ENCODE results near the gene MMS19. TPM values are rescaled to one million over a fixed set of nuclear protein-coding genes. Genes with fewer than 3 reads are reported as not detected.

The MMS19 gene
- total RNA-seq, 4 donors from 2014 or later = 56.1 to 70.0 (median 65.0) TPM

GRCh38 chr10:97508342-97508741 lies 10.1 kb upstream of the MMS19 start:
- TF ChIP-seq POLR2A (IDR thresholded peaks at IDR 0.05) (no peak), CTCF (IDR thresholded peaks at IDR 0.05 in 4 of 5, conservative IDR thresholded peaks at IDR 0.05 in 1 of 5) (no peak)
- intact Hi-C loops (cut with DNase I; ENCODE audit: low total_unique reads) = no loop called here
- no peaks in the 10 kb centered on the region for H3K36me3 ChIP-seq

GRCh38 chr10:97506199-97506991 lies 8.2 kb upstream of the MMS19 start:
- H3K36me3 ChIP-seq = no peaks in the 10 kb centered on the region
- TF ChIP-seq POLR2A (IDR thresholded peaks at IDR 0.05) (no peak), CTCF (IDR thresholded peaks at IDR 0.05 in 4 of 5, conservative IDR thresholded peaks at IDR 0.05 in 1 of 5) (no peak)
- H3K4me3 ChIP-seq = no peak overlapping the region
- H3K27ac ChIP-seq = no peak overlapping the region
- in situ Hi-C loops (cut with MboI; ENCODE audit: low sequenced_read_pairs in 4 of 4) (no loop called here), intact Hi-C loops (cut with DNase I; ENCODE audit: low total_unique reads) (no loop called here)
- no peak for ATAC-seq
- no peaks in the 10 kb centered on the region for H3K27me3 ChIP-seq
- DNase-seq = no peak
- H3K4me1 ChIP-seq = peaks cover 17 to 21% of the 10 kb centered on the region in 2 donors
- no peaks in the 10 kb centered on the region for H3K9me3 ChIP-seq

More at GRCh38 chr10:97508342-97508741, 10.1 kb upstream of the MMS19 start:
- in situ Hi-C loops (cut with MboI; ENCODE audit: low sequenced_read_pairs in 4 of 4) = no loop called here
- H3K9me3 ChIP-seq = no peaks in the 10 kb centered on the region
- no peak for ATAC-seq
- no peak overlapping the region for H3K4me3 ChIP-seq
- peaks cover 1 to 23% of the 10 kb centered on the region in 2 donors for H3K4me1 ChIP-seq
- no peaks in the 10 kb centered on the region for H3K27me3 ChIP-seq
- no peak overlapping the region for H3K27ac ChIP-seq
- no peak for DNase-seq

- H3K27ac ChIP-seq = no peak overlapping the region
- DNase-seq (no peak), ATAC-seq (no peak)
- H3K36me3 ChIP-seq = no peaks in the 10 kb centered on the region
- intact Hi-C loops (cut with DNase I; ENCODE audit: low total_unique reads) = no loop called here
- H3K9me3 ChIP-seq = no peaks in the 10 kb centered on the region
- TF ChIP-seq CTCF (IDR thresholded peaks at IDR 0.05 in 4 of 5, conservative IDR thresholded peaks at IDR 0.05 in 1 of 5) (no peak), POLR2A (IDR thresholded peaks at IDR 0.05) (no peak)
- peaks cover 18 to 22% of the 10 kb centered on the region in 2 donors for H3K4me1 ChIP-seq
- no peak overlapping the region for H3K4me3 ChIP-seq
- no peaks in the 10 kb centered on the region for H3K27me3 ChIP-seq
- in situ Hi-C loops (cut with MboI; ENCODE audit: low sequenced_read_pairs in 4 of 4) = no loop called here
Observed at GRCh38 chr10:97505152-97505551, 6.9 kb upstream of the MMS19 start.

GRCh38 chr10:97503406-97503805 lies 5.2 kb upstream of the MMS19 start:
- peaks cover 23 to 29% of the 10 kb centered on the region in 2 donors for H3K4me1 ChIP-seq
- intact Hi-C loops (cut with DNase I; ENCODE audit: low total_unique reads) (loop anchor here (5.0 kb wide), 1 partner anchor 41 kb away; no protein-coding TSS in a partner anchor), in situ Hi-C loops (cut with MboI; ENCODE audit: low sequenced_read_pairs in 4 of 4) (no loop called here)
- DNase-seq = peak; percentile 46 to 55
- peak in 1 of 2 donors; percentile 5 for ATAC-seq
- no peaks in the 10 kb centered on the region for H3K36me3 ChIP-seq
- H3K9me3 ChIP-seq = no peaks in the 10 kb centered on the region
- TF ChIP-seq CTCF (IDR thresholded peaks at IDR 0.05 in 4 of 5, conservative IDR thresholded peaks at IDR 0.05 in 1 of 5) (no peak), POLR2A (IDR thresholded peaks at IDR 0.05) (no peak)
- peak overlapping the region in 3 of 4 donors; percentile 1 to 60 (median 49) for H3K27ac ChIP-seq
- no peaks in the 10 kb centered on the region for H3K27me3 ChIP-seq
- H3K4me3 ChIP-seq = no peak overlapping the region
